Measurements from ENCODE around the gene DHRSX.
"Not testable (repeated sequence)": the region's sequence is repeated elsewhere in the genome, so short reads cannot be mapped to it uniquely, and the experiment has no call there.

The DHRSX gene

GRCh38 chrX:2474963-2475726 is 25.6 kb downstream of the DHRSX start:
- DNase-seq (no peak), ATAC-seq (no peak)

- ATAC-seq (no peak), DNase-seq (no peak)
Measured at GRCh38 chrX:2474280-2474962, 26.4 kb downstream of the DHRSX start.

GRCh38 chrX:2473064-2473463 is 27.7 kb downstream of the DHRSX start:
- DNase-seq, ATAC-seq: not testable (repeated sequence)

- DNase-seq: no peak
- no peak for ATAC-seq
Measured at GRCh38 chrX:2471641-2472040, 29.1 kb downstream of the DHRSX start.

GRCh38 chrX:2471126-2471525 is 29.6 kb downstream of the DHRSX start:
- not testable (repeated sequence) for DNase-seq, ATAC-seq

- not testable (repeated sequence) for DNase-seq, ATAC-seq
Measured at GRCh38 chrX:2469852-2470251, 30.9 kb downstream of the DHRSX start.

GRCh38 chrX:2469196-2469685 is 31.5 kb downstream of the DHRSX start:
- DNase-seq: no peak
- ATAC-seq: no peak

GRCh38 chrX:2468261-2469195 is 32.2 kb downstream of the DHRSX start:
- no peak for ATAC-seq

GRCh38 chrX:2466876-2467656 is 33.7 kb downstream of the DHRSX start:
- ATAC-seq (no peak), DNase-seq (no peak)

More at GRCh38 chrX:2468261-2469195, 32.2 kb downstream of the DHRSX start:
- DNase-seq: no peak

- DNase-seq (no peak), ATAC-seq (no peak)
Measured at GRCh38 chrX:2464677-2465166, 36.1 kb downstream of the DHRSX start.

- DNase-seq: no peak
- ATAC-seq: no peak
Measured at GRCh38 chrX:2463973-2464676, 36.7 kb downstream of the DHRSX start.

- not testable (repeated sequence) for ATAC-seq, DNase-seq
Measured at GRCh38 chrX:2463481-2463880, 37.3 kb downstream of the DHRSX start.

GRCh38 chrX:2462780-2463179 is 38.0 kb downstream of the DHRSX start:
- no peak for DNase-seq
- ATAC-seq: no peak

- DNase-seq (no peak), ATAC-seq (no peak)
Measured at GRCh38 chrX:2462074-2462473, 38.7 kb downstream of the DHRSX start.

GRCh38 chrX:2461711-2462016 is 39.1 kb downstream of the DHRSX start:
- DNase-seq: no peak
- ATAC-seq: no peak

GRCh38 chrX:2460821-2461710 is 39.7 kb downstream of the DHRSX start:
- not testable (repeated sequence) for ATAC-seq, DNase-seq

- not testable (repeated sequence) for ATAC-seq
Measured at GRCh38 chrX:2460048-2460447, 40.7 kb downstream of the DHRSX start.

GRCh38 chrX:2458309-2458708 is 42.5 kb downstream of the DHRSX start:
- ATAC-seq (no peak), DNase-seq (no peak)

More at GRCh38 chrX:2460048-2460447, 40.7 kb downstream of the DHRSX start:
- not testable (repeated sequence) for DNase-seq

GRCh38 chrX:2457289-2458133 is 43.3 kb downstream of the DHRSX start:
- DNase-seq (no peak), ATAC-seq (no peak)
